OCI-LY1 (cell line): ENCODE results near the gene GSK3B.
"Not testable (repeated sequence)": the region's sequence is repeated elsewhere in the genome, so short reads cannot be mapped to it uniquely, and the experiment has no call there.

Experiments
- H2AFZ ChIP-seq: fragments of 200-600 bp; sonication (generic), shearing (Covaris generic); 2 replicates; pipeline ENCODE4 v1.6.0; 2014; ENCODE audit warnings: antibody characterized with exemption, mild to moderate bottlenecking, low read length
- H3F3A ChIP-seq: fragments of 200-600 bp; sonication (generic), shearing (Covaris generic); 2 replicates; pipeline ENCODE4 v1.6.0; 2014; ENCODE audit warnings: mild to moderate bottlenecking, antibody characterized with exemption, low read length, moderate library complexity; ENCODE audit not compliant: insufficient read depth
- H3K27ac ChIP-seq: fragments of 200-600 bp; sonication (generic); 2 replicates; pipeline ENCODE4 v1.5.1; 2014; ENCODE audit warnings: low read length, mixed run types, mild to moderate bottlenecking, low read depth; ENCODE audit not compliant: poor library complexity, severe bottlenecking
- H3K27me3 ChIP-seq: fragments of 200-600 bp; sonication (generic); 2 replicates; pipeline ENCODE4 v1.6.0; 2014; ENCODE audit warnings: antibody characterized with exemption, mild to moderate bottlenecking, low read length, moderate library complexity; ENCODE audit not compliant: insufficient read depth
- H3K36me3 ChIP-seq: fragments of 200-600 bp; sonication (generic); 2 replicates; pipeline ENCODE4 v1.6.1; 2014; ENCODE audit warnings: mild to moderate bottlenecking, antibody characterized with exemption, low read length, moderate library complexity, mixed read lengths; ENCODE audit not compliant: insufficient read depth
- H3K4me1 ChIP-seq: fragments of 200-600 bp; sonication (generic); 2 replicates; pipeline ENCODE4 v1.5.1; 2014; ENCODE audit warnings: mild to moderate bottlenecking, low read length, moderate library complexity; ENCODE audit not compliant: insufficient read depth, severe bottlenecking
- H3K4me2 ChIP-seq: fragments of 200-600 bp; sonication (generic), shearing (Covaris generic); 2 replicates; pipeline ENCODE4 v1.6.1; 2014; ENCODE audit warnings: low read length
- H3K4me3 ChIP-seq: fragments of 200-600 bp; sonication (generic); 2 replicates; pipeline ENCODE4 v1.5.1; 2014; ENCODE audit warnings: low read length, low read depth, mild to moderate bottlenecking, mixed read lengths; ENCODE audit not compliant: poor library complexity, severe bottlenecking
- H3K79me2 ChIP-seq: fragments of 200-600 bp; shearing (Covaris generic); 2 replicates; pipeline ENCODE4 v1.6.1; 2016; ENCODE audit warnings: mixed run types, low read length, mixed read lengths; ENCODE audit not compliant: insufficient read depth
- H3K9ac ChIP-seq: fragments of 200-600 bp; sonication (generic), shearing (Covaris generic); 2 replicates; pipeline ENCODE4 v1.6.1; 2014; ENCODE audit warnings: mild to moderate bottlenecking, low read length, mixed read lengths
- H3K9me2 ChIP-seq: fragments of 200-600 bp; sonication (generic), shearing (Covaris generic); 2 replicates; pipeline ENCODE4 v1.6.1; 2014; ENCODE audit warnings: low read depth, mild to moderate bottlenecking, low read length, mixed read lengths
- H3K9me3 ChIP-seq: fragments of 200-600 bp; shearing (Covaris generic); 2 replicates; pipeline ENCODE4 v1.6.1; 2014; ENCODE audit warnings: low read length, mixed read lengths
- H4K20me1 ChIP-seq: fragments of 200-600 bp; sonication (generic), shearing (Covaris generic); 2 replicates; pipeline ENCODE4 v1.6.0; 2016; ENCODE audit warnings: mild to moderate bottlenecking, low read length; ENCODE audit not compliant: insufficient read depth
- EZH2 ChIP-seq: fragments of 200-600 bp; sonication (generic), shearing (Covaris generic); IDR thresholded peaks from 2 replicates; pipeline ENCODE4 v1.8.0; 2017; ENCODE audit warnings: borderline replicate concordance, mixed run types, mild to moderate bottlenecking, antibody characterized with exemption, low read length, moderate library complexity, mixed read lengths
- TF ChIP-seq, protein P1 (sequence below): fragments of 200-600 bp; sonication (generic), shearing (Covaris generic); IDR thresholded peaks from 2 replicates; pipeline ENCODE4 v1.5.1; 2017; ENCODE audit warnings: mild to moderate bottlenecking, antibody characterized with exemption, low read length, moderate library complexity, mixed read lengths

The GSK3B gene

DNA sequence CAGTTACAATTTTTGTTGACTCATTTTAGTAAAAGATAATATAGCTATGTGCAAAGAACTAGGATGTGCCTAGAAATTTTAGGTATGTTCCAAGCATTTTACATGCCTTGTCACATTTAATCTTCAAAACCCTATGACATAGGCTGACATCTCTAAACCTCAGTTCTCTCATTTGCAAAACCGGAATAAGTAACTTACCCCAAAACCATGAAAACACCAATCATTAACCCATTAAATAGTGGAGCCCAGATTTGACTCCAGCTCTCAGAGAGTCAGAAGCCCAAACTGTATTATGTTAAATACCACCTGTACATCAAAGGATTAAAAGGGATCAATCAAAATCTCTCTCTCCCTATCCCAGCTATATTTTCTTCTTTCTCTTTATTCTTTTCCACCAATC, 36.6 kb downstream of the GSK3B start:
- Histone ChIP-seq H3K27me3 (no peaks in the 10 kb centered on the region), H3K36me3 (peaks cover 24% of the 10 kb centered on the region), H3F3A (no peaks in the 10 kb centered on the region), H2AFZ (no peak overlapping the region), H3K4me2 (no peak overlapping the region), H4K20me1 (peaks cover 3% of the 10 kb centered on the region; the same call in 1 of the 2 replicates), H3K9me3 (0 out of 2 replicates have a peak, but pooled peaks cover 3% of the 10 kb centered on the region), H3K9ac (no peak overlapping the region), H3K4me3 (no peak overlapping the region), H3K9me2 (no peaks in the 10 kb centered on the region), H3K79me2 (peaks cover 78% of the 10 kb centered on the region), H3K27ac (no peak overlapping the region), H3K4me1 (peaks cover 33% of the 10 kb centered on the region)
- no peak for TF ChIP-seq EZH2
- TF ChIP-seq, protein P1, sequence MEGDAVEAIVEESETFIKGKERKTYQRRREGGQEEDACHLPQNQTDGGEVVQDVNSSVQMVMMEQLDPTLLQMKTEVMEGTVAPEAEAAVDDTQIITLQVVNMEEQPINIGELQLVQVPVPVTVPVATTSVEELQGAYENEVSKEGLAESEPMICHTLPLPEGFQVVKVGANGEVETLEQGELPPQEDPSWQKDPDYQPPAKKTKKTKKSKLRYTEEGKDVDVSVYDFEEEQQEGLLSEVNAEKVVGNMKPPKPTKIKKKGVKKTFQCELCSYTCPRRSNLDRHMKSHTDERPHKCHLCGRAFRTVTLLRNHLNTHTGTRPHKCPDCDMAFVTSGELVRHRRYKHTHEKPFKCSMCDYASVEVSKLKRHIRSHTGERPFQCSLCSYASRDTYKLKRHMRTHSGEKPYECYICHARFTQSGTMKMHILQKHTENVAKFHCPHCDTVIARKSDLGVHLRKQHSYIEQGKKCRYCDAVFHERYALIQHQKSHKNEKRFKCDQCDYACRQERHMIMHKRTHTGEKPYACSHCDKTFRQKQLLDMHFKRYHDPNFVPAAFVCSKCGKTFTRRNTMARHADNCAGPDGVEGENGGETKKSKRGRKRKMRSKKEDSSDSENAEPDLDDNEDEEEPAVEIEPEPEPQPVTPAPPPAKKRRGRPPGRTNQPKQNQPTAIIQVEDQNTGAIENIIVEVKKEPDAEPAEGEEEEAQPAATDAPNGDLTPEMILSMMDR, result no peak

DNA sequence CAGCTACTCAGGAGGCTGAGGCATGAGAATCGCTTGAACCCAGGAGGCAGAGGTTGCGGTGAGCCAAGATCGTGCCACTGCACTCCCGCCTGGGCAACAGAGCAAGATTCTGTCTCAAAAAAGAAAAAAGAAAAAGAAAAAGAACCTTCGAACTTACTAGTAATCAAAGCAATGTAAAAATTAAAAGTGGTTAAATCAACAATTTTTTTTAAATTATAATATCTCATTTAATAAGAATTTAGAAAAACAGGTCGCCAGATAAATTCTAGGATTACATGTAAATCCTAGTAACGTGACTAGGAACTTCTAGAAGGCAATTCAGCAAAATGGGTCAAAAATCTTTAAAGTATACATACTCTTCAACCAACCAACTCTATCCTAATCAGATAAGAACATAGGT, 37.2 kb downstream of the GSK3B start:
- H3K4me3 ChIP-seq, result no peak overlapping the region
- H3K36me3 ChIP-seq, result peaks cover 24% of the 10 kb centered on the region
- H3K4me2 ChIP-seq, result no peak overlapping the region
- TF ChIP-seq, protein P1, result no peak
- no peak for TF ChIP-seq EZH2
- H2AFZ ChIP-seq, result no peak overlapping the region
- no peaks in the 10 kb centered on the region for H3K27me3 ChIP-seq
- peaks cover 39% of the 10 kb centered on the region for H3K4me1 ChIP-seq
- no peaks in the 10 kb centered on the region for H3F3A ChIP-seq
- no peaks in the 10 kb centered on the region for H3K9me2 ChIP-seq
- H4K20me1 ChIP-seq, result peaks cover 5% of the 10 kb centered on the region; the same call in 1 of the 2 replicates
- no peak overlapping the region for H3K27ac ChIP-seq
- H3K9me3 ChIP-seq, result 0 out of 2 replicates have a peak, but pooled peaks cover 3% of the 10 kb centered on the region
- peaks cover 78% of the 10 kb centered on the region for H3K79me2 ChIP-seq
- no peak overlapping the region for H3K9ac ChIP-seq

DNA sequence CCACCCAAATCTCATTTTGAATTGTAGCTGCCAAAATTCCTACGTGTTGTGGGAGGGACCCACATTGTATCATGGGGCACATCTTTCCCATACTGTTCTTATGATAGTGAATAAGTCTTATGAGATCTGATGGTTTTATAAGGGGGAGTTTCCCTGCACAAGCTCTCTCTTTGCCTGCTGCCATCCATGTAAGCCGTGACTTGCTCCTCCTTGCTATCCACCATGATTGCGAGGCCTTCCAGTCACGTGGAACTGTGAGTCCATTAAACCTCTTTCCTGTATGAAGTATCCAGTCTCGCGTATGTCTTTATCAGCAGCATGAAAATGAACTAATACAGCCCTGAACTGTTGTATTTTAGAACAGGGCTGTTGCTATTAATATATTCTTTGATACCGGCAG, 40.6 kb downstream of the GSK3B start:
- Histone ChIP-seq H3K36me3 (peaks cover 24% of the 10 kb centered on the region), H3K79me2 (peaks cover 73% of the 10 kb centered on the region), H3K4me1 (peaks cover 35% of the 10 kb centered on the region)
- H3K9ac ChIP-seq, H3K9me3 ChIP-seq, H2AFZ ChIP-seq, H3F3A ChIP-seq, H3K4me2 ChIP-seq, H3K9me2 ChIP-seq, H4K20me1 ChIP-seq, H3K27ac ChIP-seq, H3K27me3 ChIP-seq, H3K4me3 ChIP-seq: not testable (repeated sequence)

DNA sequence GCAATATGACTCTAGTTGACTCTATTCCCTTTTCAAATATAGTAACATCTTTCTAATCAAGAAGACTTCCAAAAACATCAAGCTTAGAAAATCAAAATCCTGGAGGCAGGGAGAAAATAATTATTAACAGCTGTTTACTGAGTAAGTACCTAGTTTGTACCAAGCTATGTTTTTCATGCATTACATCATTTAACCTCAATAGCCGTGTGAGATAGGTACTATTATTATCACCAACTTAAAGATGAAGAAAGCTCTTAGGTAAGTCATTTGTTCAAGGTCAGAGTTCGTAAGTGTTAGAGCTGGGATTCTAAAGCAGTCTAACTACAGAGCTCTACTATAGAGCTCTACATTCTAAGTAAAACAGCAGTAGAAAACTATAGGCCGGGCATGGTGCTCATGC, 41.6 kb downstream of the GSK3B start:
- H3K27ac ChIP-seq, result no peak overlapping the region
- peaks cover 29% of the 10 kb centered on the region for H3K4me1 ChIP-seq
- H3K27me3 ChIP-seq, result no peaks in the 10 kb centered on the region
- H3K4me3 ChIP-seq, result no peak overlapping the region
- H3F3A ChIP-seq, result peaks cover 3% of the 10 kb centered on the region; the same call in 1 of the 2 replicates
- TF ChIP-seq, protein P1, result no peak
- no peak for TF ChIP-seq EZH2
- peaks cover 73% of the 10 kb centered on the region for H3K79me2 ChIP-seq
- no peak overlapping the region for H3K9ac ChIP-seq
- 0 out of 2 replicates have a peak, but pooled peaks cover 6% of the 10 kb centered on the region for H3K9me3 ChIP-seq
- H3K36me3 ChIP-seq, result peaks cover 26% of the 10 kb centered on the region
- 0 out of 2 replicates have a peak, but pooled peaks cover 3% of the 10 kb centered on the region for H4K20me1 ChIP-seq
- no peak overlapping the region for H3K4me2 ChIP-seq
- no peaks in the 10 kb centered on the region for H3K9me2 ChIP-seq
- H2AFZ ChIP-seq, result no peak overlapping the region
